GM12892 (cell line): Measurements from ENCODE around the gene DDX25.

Experiments
- DNase-seq: peaks from one replicate; pipeline ENCODE4 v3.0.0; 2011; ENCODE audit not compliant: insufficient read length
- FAIRE-seq: peaks from 2 replicates; lab custom pipeline; 2011; peaks lifted over from hg19 to GRCh38; lab: Jason Lieb, UNC
- POLR2A ChIP-seq: IDR thresholded peaks from 2 replicates; pipeline ENCODE4 v1.6.1; 2011; ENCODE audit warnings: low read depth, low read length, control low read depth
- POLR2AphosphoS5 ChIP-seq: IDR thresholded peaks from 2 replicates; pipeline ENCODE4 v1.6.1; 2011; ENCODE audit warnings: low read depth, low read length, control low read depth
- TAF1 ChIP-seq: IDR thresholded peaks from 2 replicates; pipeline ENCODE4 v1.6.1; 2011; ENCODE audit warnings: low read depth, mild to moderate bottlenecking, control low read depth, low read length, borderline replicate concordance

Gene DDX25

GRCh38 chr11:125947419-125948277, 43.3 kb downstream of the DDX25 start:
- FAIRE-seq, result no peak
- no peak for DNase-seq
- no peak for TF ChIP-seq TAF1
- no peak for TF ChIP-seq POLR2AphosphoS5
- TF ChIP-seq POLR2A, result no peak

- FAIRE-seq (no peak), DNase-seq (no peak)
- no peak for TF ChIP-seq POLR2AphosphoS5
- no peak for TF ChIP-seq TAF1
- TF ChIP-seq POLR2A, result no peak
These were observed 44.2 kb downstream of the DDX25 start for GRCh38 chr11:125948278-125949051.

GRCh38 chr11:125949271-125950177, 45.2 kb downstream of the DDX25 start:
- FAIRE-seq (no peak), DNase-seq (no peak)
- no peak for TF ChIP-seq POLR2AphosphoS5
- TF ChIP-seq POLR2A, result no peak
- no peak for TF ChIP-seq TAF1

- no peak for DNase-seq
- FAIRE-seq, result no peak
- TF ChIP-seq POLR2AphosphoS5 (no peak), TAF1 (no peak), POLR2A (no peak)
These were observed 45.8 kb downstream of the DDX25 start for GRCh38 chr11:125950178-125950490.

- FAIRE-seq, result no peak
- DNase-seq, result no peak
These were observed 46.7 kb downstream of the DDX25 start for GRCh38 chr11:125950696-125951651.

GRCh38 chr11:125951731-125952130, 47.4 kb downstream of the DDX25 start:
- DNase-seq (no peak), FAIRE-seq (no peak)
- TF ChIP-seq POLR2A (no peak), TAF1 (no peak), POLR2AphosphoS5 (no peak)

More at GRCh38 chr11:125950696-125951651, 46.7 kb downstream of the DDX25 start:
- TF ChIP-seq TAF1 (no peak), POLR2A (no peak), POLR2AphosphoS5 (no peak)

- DNase-seq, result no peak
- TF ChIP-seq POLR2AphosphoS5 (no peak), POLR2A (no peak), TAF1 (no peak)
- no peak for FAIRE-seq
These were observed 48.3 kb downstream of the DDX25 start for GRCh38 chr11:125952559-125952958.

- FAIRE-seq (no peak), DNase-seq (no peak)
- no peak for TF ChIP-seq POLR2AphosphoS5
- TF ChIP-seq POLR2A, result no peak
- TF ChIP-seq TAF1, result no peak
These were observed 48.7 kb downstream of the DDX25 start for GRCh38 chr11:125952973-125953372.

GRCh38 chr11:125953401-125953935, 49.2 kb downstream of the DDX25 start:
- no peak for FAIRE-seq
- TF ChIP-seq POLR2A, result no peak
- no peak for TF ChIP-seq POLR2AphosphoS5
- no peak for TF ChIP-seq TAF1
- DNase-seq, result no peak
